ENCODE data around the gene RAB26.

Gene RAB26

GRCh38 chr16:2180461-2180860 lies 32.0 kb downstream of the RAB26 start:
- no peak for DNase-seq (ENCODE audit: low read depth)

GRCh38 chr16:2180962-2181923 lies 32.8 kb downstream of the RAB26 start:
- no peak for DNase-seq (ENCODE audit: low read depth)

- DNase-seq (ENCODE audit: low read depth): no peak
These were observed 33.5 kb downstream of the RAB26 start for GRCh38 chr16:2181952-2182351.

- DNase-seq (ENCODE audit: low read depth): no peak
These were observed 35.2 kb downstream of the RAB26 start for GRCh38 chr16:2183671-2184070.

GRCh38 chr16:2184346-2184745 lies 35.9 kb downstream of the RAB26 start:
- DNase-seq (ENCODE audit: low read depth): no peak

GRCh38 chr16:2184962-2185361 lies 36.5 kb downstream of the RAB26 start:
- no peak for DNase-seq (ENCODE audit: low read depth)

GRCh38 chr16:2186064-2186463 lies 37.6 kb downstream of the RAB26 start:
- no peak for DNase-seq (ENCODE audit: low read depth)

GRCh38 chr16:2186505-2186904 lies 38.1 kb downstream of the RAB26 start:
- no peak for DNase-seq (ENCODE audit: low read depth)

- DNase-seq (ENCODE audit: low read depth): no peak
These were observed 38.8 kb downstream of the RAB26 start for GRCh38 chr16:2187212-2187611.

- DNase-seq (ENCODE audit: low read depth): no peak
These were observed 40.0 kb downstream of the RAB26 start for GRCh38 chr16:2188395-2188794.

- no peak for DNase-seq (ENCODE audit: low read depth)
These were observed 40.9 kb downstream of the RAB26 start for GRCh38 chr16:2189252-2189893.

- no peak for DNase-seq (ENCODE audit: low read depth)
These were observed 41.7 kb downstream of the RAB26 start for GRCh38 chr16:2190002-2190658.

GRCh38 chr16:2190659-2191445 lies 42.4 kb downstream of the RAB26 start:
- DNase-seq (ENCODE audit: low read depth): no peak

GRCh38 chr16:2191446-2191706 lies 43.0 kb downstream of the RAB26 start:
- no peak for DNase-seq (ENCODE audit: low read depth)

GRCh38 chr16:2194166-2194834 lies 45.9 kb downstream of the RAB26 start:
- no peak for DNase-seq (ENCODE audit: low read depth)

GRCh38 chr16:2194852-2195321 lies 46.5 kb downstream of the RAB26 start:
- no peak for DNase-seq (ENCODE audit: low read depth)

GRCh38 chr16:2195322-2196161 lies 47.1 kb downstream of the RAB26 start:
- no peak for DNase-seq (ENCODE audit: low read depth)

- no peak for DNase-seq (ENCODE audit: low read depth)
These were observed 47.9 kb downstream of the RAB26 start, which contains the start of gene CASKIN1 for GRCh38 chr16:2196162-2196980. Gene CASKIN1 (minus strand): TSS chr16:2196605. CDS start chr16:2196432, 173 bp downstream.

- no peak for DNase-seq (ENCODE audit: low read depth)
These were observed 48.6 kb downstream of the RAB26 start for GRCh38 chr16:2196981-2197511.
